Gastrocnemius medialis (tissue), 4 donors: Measurements from ENCODE around the gene ANKRD7.

Source experiments
- POLR2A ChIP-seq, 2 donors: fragments of 450-650 bp; IDR thresholded peaks; one replicate each; pipeline ENCODE4 v1.6.1; 2017; ENCODE audit warnings: antibody characterized with exemption in 2 of 2, mild to moderate bottlenecking in 2 of 2, moderate library complexity in 2 of 2
- TF ChIP-seq, protein P1 (sequence below), 5 experiments: fragments of 450-650 bp in 3 of 5; fragments of 200-600 bp in 2 of 5; sonication (generic) in 2 of 5; IDR thresholded peaks in 4 of 5; conservative IDR thresholded peaks in 1 of 5; 1 replicate in 4 of 5; 2 replicates in 1 of 5; pipeline ENCODE4 v1.5.1; 2016 to 2019; ENCODE audit warnings: antibody characterized with exemption in 5 of 5, mild to moderate bottlenecking in 3 of 5, moderate library complexity in 3 of 5

DNA sequence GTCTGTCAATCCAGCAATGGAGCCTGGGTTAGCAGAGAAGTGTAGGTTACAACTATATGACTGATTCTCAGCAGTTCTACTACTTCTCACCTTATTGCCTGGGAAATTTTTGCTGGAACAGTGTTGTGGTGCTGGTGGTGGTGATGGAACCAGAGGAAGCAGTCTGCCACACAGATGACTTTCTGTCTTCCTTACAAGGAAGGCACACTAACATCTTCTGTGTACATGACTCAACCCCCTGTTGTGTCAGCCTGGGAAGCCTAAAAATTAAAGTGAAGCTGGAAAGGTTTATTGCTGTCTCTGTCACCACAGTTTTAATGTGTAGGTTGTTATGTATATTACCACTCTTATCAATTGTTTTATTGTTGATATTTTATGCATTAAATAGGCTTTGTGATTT is 40.3 kb downstream of the ANKRD7 start:
- TF ChIP-seq POLR2A (IDR thresholded peaks at IDR 0.05): no peak
- TF ChIP-seq, protein P1, sequence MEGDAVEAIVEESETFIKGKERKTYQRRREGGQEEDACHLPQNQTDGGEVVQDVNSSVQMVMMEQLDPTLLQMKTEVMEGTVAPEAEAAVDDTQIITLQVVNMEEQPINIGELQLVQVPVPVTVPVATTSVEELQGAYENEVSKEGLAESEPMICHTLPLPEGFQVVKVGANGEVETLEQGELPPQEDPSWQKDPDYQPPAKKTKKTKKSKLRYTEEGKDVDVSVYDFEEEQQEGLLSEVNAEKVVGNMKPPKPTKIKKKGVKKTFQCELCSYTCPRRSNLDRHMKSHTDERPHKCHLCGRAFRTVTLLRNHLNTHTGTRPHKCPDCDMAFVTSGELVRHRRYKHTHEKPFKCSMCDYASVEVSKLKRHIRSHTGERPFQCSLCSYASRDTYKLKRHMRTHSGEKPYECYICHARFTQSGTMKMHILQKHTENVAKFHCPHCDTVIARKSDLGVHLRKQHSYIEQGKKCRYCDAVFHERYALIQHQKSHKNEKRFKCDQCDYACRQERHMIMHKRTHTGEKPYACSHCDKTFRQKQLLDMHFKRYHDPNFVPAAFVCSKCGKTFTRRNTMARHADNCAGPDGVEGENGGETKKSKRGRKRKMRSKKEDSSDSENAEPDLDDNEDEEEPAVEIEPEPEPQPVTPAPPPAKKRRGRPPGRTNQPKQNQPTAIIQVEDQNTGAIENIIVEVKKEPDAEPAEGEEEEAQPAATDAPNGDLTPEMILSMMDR (IDR thresholded peaks at IDR 0.05 in 4 of 5, conservative IDR thresholded peaks at IDR 0.05 in 1 of 5): no peak
